ENCODE results near the gene ARID1A.

DNA sequence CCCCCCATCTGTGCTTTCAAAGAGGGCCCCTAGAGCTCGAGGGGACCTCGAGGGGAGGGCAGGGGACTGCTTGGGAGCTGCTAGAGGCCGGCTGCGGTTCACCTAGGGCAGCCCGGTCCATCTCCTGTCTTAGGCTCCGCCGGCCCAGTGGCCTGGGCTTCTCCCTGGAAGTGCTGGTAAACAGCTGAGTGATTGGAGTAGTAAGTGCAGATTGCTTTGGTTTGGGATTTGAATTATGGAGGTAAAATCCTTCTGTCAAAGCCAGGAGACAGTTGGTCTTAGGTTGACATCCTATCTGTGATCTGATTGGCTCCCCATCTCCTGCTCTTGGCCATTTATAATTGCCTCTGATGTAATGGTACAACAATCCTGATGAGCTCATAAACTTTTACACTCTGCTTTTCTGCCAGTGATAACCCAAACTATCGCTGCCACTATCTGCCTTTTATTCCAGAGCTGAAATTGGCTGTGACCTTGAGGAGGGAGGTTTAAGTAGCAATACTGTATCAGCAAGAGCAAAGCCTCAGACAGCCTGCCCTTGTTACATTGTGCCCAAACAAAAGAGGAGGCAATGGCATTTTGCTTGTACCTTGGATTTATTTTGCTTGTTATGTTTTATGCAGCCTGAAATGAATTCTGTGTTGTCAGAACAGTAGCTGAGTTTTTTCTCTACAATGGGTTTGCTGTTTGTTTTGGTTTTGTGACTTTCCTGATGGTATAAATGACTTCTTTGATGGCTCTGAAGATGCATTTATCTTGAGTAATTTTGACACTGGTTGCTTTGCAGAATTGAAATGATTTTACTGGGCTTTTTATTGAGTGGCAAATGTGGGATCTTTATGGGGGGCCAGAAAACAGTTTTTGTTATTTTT is 2.4 kb downstream of the ARID1A start:
- no peak for TF ChIP-seq RNF2 (IDR thresholded peaks at IDR 0.05; ENCODE audit: borderline replicate concordance, low read depth, low read length, missing control alignments, poor library complexity, severe bottlenecking)
- TF ChIP-seq YY1 (IDR thresholded peaks at IDR 0.05; ENCODE audit: low read depth, low read length): no peak
- TF ChIP-seq, protein P1, sequence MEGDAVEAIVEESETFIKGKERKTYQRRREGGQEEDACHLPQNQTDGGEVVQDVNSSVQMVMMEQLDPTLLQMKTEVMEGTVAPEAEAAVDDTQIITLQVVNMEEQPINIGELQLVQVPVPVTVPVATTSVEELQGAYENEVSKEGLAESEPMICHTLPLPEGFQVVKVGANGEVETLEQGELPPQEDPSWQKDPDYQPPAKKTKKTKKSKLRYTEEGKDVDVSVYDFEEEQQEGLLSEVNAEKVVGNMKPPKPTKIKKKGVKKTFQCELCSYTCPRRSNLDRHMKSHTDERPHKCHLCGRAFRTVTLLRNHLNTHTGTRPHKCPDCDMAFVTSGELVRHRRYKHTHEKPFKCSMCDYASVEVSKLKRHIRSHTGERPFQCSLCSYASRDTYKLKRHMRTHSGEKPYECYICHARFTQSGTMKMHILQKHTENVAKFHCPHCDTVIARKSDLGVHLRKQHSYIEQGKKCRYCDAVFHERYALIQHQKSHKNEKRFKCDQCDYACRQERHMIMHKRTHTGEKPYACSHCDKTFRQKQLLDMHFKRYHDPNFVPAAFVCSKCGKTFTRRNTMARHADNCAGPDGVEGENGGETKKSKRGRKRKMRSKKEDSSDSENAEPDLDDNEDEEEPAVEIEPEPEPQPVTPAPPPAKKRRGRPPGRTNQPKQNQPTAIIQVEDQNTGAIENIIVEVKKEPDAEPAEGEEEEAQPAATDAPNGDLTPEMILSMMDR (IDR thresholded peaks at IDR 0.05; ENCODE audit: control extremely low read depth in 1 of 3, insufficient read depth in 1 of 3, low read depth in 1 of 3, low read length in 3 of 3): no peak
- 0 out of 3 replicates have a peak, but pooled peaks of 1 of the 2 experiments have one; percentile 57 for TF ChIP-seq POLR2A (IDR thresholded peaks at IDR 0.05; ENCODE audit: control extremely low read depth in 1 of 2, low read depth in 2 of 2, low read length in 2 of 2)
- peak; percentile 9; the same call in 1 of the 2 replicates for TF ChIP-seq TAF1 (IDR thresholded peaks at IDR 0.05; ENCODE audit: low read depth, low read length)
- no peak for TF ChIP-seq TEAD4 (IDR thresholded peaks at IDR 0.05; ENCODE audit: low read depth, low read length)

Data from H1 (cell line).